Activated T-cell treated with anti-CD3 and anti-CD28 coated beads for 24 hours (primary cell): ENCODE data around the gene ITGA7.

ENCODE experiments used
- DNase-seq: peaks from one replicate; pipeline ENCODE4 v3.0.0-alpha.2; 2020; ENCODE audit warnings: low read depth

The ITGA7 gene

DNA sequence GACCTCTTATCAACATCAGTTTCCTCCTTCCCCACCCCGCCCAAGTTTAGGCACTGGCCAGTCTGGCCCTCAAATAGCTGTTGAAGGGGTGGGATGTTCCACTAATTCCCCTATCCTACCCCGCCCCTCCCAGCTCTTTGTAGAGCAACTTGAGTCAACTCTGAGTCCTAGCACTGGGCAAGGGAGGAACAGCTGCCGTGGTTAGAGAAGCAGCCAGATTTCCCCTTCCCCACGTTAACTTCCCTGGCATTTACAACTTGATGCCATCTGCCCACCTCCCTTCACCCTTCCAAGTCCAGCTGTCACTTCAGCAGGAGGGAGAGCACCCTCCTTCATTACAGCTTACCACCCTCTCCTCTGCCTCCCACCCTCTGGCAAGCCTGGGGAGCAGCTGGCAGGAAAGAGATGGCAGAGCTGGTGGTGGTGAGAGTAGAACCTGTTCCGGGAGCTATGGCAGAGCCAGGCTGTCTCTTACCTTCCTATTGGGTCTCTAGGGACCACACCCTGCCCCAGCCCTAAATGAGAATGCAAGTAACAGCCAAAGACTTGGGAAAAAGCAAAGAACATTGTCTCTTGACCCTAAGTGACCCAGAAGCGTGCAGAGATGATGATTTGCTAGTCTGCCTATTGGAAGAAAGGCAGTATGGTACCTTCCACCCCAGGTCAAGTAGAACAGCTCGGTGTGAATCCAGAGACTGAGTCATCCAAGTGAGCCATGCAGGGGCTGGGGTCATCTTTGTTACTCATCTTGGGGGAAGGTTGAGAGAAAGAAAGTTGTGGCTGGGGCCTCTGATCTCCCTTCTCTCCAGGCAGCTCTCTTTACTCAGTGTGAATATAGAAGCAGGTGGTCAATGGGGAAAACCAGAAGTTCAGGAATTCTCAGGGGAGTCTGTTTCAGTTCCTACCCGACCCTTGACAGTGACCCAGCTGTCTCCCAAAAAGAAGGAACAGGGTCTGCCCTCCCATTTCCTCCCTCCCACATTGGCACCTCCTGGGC, 9.6 kb upstream of the ITGA7 start:
- no peak for DNase-seq

DNA sequence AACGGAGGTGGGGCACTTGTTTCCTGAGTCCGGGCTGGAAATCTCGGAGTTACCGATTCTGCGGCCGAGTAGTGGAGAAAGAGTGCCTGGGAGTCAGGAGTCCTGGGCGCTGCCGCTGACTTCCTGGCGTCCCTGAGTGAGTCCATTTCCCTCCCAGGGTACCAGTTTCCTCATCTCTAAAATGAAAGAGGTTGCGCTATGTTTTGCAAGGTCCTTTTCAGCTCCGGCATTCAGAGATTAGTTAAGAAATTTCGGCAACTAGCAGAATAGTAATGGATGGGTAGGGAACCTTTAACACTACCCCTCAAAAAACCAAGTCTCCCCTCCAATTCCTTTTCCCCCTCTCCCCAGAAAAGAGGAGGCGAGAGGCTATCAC, 8.9 kb upstream of the ITGA7 start:
- DNase-seq: no peak

DNA sequence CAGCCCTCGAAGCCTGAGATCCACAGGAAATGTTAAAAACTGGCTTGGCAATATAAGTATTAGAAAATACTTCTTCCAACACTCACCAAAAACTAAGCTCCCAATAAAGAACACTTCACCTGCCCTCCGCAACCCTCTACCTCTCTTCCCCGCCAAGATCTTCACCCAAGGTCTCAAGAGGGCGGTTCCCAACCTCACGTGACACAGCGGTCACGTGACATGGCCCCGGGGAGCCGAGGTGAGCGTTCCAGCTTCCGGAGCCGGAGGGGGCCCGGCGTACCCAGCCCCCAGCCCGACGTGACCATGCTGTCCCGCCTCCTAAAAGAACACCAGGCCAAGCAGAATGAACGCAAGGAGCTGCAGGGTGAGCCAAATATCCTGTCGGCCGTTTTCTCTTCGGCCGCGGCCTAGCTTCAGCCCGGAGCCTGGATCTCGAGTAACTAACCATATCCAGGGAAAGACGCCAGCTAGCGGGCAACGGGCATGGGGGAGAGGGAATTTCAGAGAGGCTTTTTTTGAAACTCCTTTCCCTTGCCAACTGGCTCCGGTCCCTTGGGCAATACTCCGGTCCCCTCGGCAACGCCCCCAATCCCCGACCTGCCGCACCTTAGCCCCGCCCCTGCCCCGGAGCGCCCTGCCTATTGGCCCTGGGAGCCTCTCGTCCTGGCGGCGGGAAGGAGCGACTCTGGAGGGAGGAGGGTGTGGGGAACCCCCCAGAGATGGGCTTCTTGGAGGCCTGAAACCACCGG, 8.3 kb upstream of the ITGA7 start, which contains the start of gene BLOC1S1:
BLOC1S1 (plus strand) TSS at position 214 of the 749 bp plus-strand sequence; CDS start at position 220, 6 bp downstream.
- DNase-seq: peak; percentile 91

DNA sequence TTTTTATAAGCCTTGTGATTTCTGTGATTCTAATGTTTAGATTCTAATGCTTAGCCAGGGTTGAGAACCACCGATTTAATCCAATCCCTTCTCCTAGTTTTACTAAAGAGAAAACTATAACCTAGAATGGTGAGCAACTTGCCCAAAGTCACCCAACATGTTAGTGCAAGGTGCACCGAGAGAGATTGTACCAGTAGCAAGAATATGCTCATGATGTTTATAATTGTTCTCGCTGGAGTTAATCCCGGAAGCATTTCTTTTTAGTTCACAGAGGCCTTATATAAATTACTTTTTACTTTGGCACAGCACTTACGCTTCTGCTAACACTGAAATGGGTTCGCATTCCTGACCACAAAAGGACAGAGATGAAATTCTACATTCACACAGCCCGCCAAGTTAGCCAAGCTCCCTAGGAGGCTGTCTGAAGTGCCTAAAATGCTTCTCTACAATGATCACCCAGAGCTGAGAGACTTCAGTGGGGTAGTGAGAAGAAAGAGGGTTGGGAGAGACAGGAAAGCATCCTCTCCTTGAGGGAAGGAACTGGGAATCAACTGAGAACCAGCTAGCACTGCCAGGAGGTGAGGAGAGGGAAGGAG, 7.6 kb upstream of the ITGA7 start:
- no peak for DNase-seq

DNA sequence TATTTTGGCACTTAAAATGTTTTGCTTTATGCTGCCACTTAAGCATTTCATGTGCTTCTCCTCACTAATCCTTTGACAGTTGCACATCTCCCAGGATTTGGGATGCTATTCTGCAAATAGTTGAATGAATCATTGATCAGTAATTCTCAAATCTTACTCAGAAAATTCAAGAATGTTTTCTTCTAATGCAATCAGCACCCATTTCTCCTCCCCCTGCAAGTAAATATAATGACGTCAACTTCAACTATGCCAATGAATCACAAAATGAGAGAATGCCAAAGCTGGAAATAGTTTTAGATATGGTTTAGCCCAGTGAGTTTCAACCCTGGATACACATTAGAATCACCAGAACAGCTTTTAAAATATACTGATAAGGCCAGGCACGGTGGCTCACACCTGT, 6.0 kb upstream of the ITGA7 start:
- no peak for DNase-seq

DNA sequence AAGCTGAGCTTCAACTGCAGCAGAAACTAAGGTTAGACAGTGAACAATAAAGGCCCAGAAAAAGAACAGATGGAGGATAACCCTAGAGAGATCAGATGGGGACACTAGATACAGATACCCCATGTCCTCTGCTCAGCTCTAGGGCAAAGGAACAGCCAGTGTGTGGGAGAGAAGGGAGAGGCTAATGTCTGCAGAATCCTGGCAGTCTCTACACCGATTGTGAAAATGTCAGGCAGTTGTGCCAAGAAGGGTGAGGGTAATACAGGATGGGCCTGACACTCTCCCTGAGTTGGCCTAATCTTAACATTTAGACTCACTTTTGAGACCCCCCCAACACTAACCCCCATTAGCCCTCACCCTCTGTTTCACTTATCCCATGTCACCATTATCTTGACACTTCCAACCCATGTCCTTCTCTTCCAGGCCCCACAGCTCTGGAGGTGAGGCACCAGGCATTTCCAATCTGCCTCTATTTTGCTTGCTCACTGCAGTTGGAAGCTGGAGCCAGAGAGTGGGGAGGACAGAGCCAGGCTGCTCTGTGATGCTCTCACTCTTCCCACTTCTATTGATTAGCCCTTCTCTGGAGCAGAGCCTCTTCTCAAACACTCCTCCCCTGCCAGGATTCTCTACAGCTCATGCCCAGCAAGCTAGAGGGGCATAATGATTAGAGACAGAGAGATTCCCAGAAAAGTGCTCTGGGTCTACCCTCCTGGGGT, 5.2 kb upstream of the ITGA7 start:
- no peak for DNase-seq

DNA sequence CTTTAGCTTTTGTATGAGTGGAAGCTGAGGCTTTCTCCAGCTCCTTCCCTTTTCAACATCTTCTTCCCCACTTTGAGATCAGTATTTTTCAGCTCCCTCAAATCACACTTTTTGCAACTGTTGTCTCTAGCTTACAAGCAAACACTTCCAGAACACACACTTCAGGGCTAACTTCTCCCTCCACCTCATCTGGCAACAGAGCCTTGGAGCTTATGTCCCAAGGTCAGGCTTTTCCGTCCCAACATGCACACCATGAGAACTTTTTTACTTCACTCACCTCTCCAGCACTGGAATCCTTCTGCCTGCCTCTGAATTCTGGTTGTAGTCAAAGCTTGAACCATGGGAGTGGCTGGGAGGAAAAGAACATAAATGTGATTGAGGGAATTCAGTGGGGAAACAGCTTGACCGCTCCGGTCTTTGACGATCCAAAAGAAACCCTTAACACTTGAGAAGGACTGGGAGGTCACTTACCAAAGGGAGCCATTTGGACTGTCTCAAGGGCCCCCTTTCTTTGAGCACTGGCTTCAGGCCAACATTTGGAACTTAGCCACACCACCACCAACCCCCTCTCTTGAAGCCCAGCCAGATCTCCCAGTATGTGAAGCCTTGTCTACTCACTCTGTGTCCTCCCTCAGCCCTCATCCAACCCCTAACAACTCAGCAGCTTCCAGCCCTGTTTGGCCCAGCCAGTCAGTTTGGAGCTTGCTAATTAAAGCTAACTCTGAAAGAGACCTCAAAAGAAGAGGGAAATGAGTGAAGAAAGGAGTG, 4.3 kb upstream of the ITGA7 start:
- DNase-seq: no peak

DNA sequence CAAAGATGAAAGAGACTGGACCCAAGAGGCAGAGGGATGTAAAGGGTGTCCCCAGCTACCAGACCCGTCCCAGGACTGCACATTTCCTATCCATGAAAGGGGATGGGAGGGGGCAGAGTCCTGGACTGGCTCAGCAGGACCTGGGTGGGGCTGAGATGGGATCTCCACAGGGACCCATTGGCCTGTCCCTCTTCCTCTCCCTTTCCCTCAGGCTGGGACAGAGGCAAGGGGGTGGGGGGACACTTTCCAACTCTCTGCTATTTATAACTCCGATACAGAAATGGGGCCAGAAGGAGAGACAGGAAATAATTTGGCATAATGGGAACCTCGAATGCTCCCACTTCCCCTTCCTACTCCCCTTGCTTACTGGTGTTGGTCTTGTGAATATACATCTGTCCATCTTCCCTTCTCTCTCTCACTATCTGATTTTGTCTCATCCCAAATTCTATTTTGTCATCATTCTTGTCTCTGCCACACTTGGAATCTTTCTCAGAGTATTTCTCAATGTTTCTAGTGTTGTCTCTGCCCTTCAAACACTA, 1.1 kb upstream of the ITGA7 start:
- DNase-seq: no peak

DNA sequence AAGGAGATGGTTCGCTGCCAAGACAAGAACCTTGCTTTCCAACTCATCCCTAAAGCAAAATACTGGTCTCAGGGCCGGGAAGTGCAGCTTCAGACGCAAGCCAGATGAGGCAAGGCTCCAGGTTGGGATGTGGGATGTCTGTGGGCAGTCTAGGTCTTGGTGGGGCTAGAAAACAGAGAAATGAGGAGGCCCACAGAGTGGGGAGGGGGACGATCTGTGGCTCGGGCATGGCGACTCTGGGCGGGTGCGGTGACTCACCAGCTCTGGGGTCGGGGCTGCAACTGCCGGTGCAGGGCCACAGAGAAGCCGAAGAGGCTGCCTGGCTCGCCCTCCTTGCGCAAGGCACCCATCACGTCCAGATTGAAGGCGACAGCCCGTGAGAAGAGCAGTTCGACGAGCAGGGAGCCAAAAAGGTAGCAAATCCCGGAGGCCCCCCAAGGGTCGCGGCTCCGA, 459 bp downstream of the ITGA7 start:
- DNase-seq: no peak

DNA sequence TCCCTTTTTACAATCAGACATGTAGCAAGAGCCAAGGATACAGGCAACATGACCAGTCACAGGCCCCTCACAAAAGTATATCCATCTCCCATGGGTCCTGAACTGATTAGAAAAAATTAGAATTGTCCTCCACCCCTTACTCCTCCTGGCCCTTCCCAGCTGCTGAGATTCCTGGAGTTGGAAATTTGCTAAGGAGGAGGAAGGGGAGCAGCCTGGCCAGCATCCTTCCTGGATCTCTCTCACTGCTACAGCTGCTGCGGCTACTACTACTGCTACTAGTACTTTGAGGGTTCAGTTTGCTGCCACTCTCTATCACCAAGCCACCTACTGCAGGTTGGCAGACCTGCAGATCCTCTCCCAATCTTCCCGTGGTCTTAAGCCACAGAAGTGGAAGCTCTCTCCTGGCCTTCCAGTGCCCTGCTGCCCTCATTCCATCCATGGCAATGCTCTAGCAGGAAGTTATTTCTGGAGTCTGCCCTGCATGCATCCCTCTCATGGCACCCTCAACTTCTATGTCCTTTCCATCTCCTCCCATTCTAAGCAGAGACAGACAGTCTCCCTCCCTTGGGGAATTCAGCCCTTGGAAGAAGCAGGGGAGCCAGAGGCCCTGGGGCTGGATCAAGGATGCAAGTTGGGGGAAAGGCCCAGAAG, 1.0 kb downstream of the ITGA7 start:
- DNase-seq: no peak

DNA sequence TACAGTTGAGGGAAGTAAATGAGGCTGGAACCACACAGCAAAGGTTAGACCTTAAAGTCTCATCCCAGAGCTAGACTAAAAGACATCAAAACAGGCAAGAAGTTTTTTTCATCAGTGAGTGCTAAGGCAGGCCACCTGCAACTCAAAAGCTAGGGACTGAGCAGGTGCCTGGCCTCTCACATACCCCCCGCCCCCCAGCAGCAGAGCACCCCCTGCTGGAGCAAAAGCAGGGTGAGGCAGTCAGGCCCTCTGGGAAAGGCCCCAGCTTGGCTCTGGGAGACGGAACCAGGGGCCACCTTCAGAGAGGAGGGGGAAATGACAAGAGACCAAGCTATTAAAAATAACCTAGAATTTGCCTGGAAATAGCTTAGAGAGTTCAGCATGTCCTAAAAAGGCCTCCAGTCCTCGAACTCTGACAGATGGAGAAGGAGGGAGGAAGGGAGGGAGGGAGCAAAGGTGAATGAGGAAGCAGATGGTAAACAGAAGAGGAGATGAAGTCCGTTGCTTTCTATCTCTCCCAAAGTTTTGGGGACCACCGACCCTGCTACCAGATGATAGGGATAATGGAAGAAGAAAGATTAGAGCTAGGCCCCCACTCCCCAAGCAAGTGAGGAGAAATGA, 1.8 kb downstream of the ITGA7 start:
- no peak for DNase-seq

DNA sequence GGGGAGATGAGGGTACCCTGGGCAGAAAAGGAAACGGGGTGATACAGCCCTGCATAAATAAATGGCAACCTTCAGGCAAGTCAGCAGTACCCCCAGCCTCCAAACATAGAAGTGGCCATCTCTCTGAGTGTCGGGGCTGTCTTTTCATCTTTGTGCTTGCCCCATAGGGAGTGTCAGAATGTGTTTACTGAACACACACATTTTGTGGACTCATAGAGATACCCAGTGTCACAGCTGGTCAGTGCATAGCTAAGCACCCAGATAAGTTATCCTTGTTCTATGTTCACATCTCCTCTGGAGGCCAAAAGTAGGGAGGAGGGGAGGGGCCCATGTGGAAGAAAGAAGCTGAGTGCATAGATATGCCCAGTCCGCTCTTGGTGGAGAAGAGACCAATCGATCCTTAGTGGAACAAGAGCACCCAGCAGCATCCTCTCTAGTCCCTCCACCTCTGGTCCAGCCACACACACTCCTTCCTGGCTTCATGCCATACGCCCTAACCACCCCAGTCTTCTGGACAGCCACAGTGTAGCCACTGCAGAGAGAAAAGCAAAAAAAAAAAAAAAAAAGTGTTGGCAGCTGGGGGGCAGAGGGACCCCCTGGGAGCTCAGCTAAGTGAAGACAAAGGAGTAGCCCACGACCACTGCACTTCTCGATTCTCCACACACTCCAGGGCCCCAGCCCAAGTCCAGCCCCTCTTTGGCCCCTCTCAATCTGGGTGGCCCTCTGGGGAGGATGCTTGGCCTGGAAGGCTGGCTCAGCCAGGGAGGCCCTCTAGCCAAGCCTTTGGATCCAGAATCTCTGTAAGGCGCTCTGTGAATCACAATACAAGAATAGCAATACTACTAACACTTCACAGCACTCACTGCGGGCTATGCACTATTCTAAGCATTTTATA, 2.6 kb downstream of the ITGA7 start:
- no peak for DNase-seq

DNA sequence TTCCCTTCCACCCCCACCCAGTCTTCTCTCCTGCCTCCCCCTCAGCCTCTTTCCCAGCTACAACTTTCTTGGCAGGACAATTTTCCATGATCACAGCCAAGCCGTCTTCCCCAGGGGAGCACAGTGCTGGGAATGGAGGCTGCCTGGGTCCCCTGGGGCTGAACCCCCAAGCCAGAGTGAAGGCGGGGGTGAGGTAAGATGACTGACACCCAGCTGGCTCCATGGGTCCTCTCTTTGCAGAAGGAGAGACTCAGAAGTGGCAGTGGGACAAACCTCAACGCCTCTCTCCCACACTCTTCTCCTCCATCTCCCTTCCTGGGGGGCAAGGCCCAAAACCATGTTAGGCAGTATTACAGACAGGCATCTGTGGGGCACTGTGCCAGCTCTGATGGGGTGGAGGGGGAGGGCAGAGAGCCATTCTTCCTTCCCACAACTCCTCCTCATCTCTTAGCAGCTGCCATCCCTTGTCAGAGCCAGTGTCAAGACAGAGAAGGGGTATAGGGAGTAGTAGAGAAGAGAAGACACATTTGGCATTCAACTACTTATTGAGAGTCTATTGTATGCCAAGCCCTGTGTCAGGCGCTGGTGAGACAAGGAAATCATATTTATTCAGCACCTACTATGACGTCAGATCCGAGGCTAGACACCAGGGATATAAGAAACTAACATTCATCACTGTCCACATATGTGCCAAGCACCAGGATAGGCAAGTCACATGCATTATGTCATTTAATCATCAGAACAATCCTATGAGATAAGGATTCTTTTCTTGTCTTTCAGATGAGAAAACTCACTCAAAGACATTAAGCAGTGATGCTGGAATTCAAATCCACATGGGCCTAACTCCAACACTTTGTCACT, 3.6 kb downstream of the ITGA7 start:
- no peak for DNase-seq

DNA sequence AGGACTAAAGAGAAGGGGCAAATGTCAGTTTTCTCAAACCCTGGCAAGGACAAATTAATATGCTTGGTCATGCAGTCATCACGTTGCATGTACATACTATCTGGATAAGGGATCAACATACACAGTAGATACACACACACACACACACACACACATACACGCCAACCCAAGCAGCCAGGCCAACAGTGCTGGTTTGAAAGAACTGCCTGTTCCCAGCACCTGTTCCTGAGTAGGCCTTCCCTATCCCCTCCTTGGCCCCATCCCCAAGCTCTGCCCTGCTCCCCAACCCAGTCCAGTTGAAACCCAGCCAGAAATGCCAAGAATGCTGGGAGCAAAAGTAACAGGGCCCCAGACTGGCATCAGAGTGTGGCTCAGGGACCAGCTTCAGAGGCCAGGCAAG, 4.4 kb downstream of the ITGA7 start:
- DNase-seq: no peak

DNA sequence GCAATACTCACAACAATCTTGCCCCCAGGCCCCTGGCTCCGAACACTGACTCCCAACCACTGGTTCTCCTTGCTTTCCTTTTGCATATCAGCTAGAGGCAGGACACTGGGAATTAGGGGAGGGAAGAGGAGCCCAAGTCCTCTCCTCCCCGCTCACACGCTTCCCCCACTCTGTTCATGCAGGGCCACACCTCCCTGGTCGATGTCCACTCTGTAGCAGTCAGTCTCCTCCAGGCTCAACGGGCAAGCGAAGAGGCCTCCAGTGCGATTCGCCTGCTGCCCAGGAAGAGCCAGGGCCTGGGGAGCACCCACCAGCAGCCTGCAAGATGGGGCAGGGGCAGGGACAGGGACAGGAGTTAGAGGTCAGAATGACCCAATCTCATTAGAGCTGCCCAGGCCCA, 4.8 kb downstream of the ITGA7 start:
- DNase-seq: no peak

DNA sequence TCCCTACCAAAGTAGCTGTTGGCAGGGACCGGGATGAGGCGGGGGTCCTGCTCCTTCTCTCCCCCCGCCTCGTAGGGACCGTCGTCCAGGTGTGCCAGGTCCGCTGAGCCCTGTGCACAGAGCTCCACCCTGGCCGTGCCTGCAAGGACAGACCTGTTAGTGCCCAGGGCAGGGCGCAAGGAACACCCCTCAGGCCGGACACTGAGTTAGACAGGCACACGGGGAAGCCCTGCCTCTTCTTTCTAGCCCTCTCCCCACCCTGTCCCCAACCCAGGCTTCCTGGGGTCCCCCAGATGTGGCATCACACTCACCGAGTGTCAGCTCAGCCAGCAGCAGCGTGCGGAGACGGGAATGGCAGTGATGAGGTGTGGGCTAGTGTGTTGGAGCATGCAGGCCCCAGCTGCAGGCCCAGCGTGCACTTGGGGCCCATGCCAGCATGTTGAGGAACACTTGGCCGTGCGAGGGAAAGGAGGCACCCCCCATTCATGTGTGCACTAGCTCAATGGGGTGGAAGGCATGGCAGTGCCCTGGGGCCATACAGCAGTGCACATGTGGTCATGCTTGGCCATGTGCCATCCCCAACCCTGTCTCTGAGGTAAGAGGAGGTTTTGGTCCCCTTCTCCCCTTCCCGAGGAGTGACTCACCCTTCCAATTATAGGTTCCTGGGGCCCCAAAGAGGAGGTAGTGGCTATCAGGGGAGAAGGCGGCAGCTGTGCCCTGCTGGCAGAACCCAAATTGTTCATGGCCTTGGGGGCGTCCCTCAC, 7.3 kb downstream of the ITGA7 start:
- no peak for DNase-seq

DNA sequence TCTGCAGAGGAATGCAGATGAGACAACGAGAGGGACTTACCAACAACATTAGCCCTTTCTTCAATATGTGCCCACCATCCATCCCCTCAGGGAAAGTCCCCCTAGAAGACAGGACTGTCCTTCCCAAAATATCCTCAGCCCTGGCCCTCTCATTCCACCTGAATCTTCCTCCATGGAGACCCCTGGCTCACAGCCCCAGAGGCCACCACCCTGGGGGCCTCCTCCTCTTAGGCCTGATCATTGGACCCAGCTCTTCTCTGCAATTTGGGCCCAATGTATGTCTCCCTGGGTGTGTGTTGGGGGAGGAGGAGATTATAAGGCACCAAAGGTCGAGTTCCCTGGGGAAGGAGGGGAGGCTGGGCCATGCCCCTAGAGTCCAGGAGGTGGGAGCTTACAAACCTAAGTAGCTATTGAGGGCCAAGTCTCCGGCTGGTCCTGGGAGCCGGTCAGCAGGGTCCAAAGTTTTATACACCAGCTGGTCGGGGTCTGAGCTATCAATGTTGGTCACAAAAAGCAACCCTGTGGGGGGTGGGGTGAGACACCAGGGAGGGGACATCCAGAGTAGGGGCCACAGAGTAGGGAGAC, 8.1 kb downstream of the ITGA7 start:
- no peak for DNase-seq
